ENCODE results near the gene XYLT1. TPM values are rescaled to one million over a fixed set of nuclear protein-coding genes. Genes with fewer than 3 reads are reported as not detected.

The XYLT1 gene
- total and polyA plus RNA-seq, 10 of the 15 experiments (the other 5 are each of a cell fraction or from before 2014, with no cell fraction given) = 0.88 to 14.8 (median 5.8) TPM

- TF ChIP-seq IRF4 (IDR thresholded peaks at IDR 0.05; ENCODE audit: low read depth, low read length) (no peak), ZNF217 (IDR thresholded peaks at IDR 0.05) (no peak), SUZ12 (IDR thresholded peaks at IDR 0.05; ENCODE audit: unreplicated experiment) (no peak), LARP7 (IDR thresholded peaks at IDR 0.05) (no peak), MXI1 (IDR thresholded peaks at IDR 0.05; ENCODE audit: low read depth, low read length) (no peak), MTA3 (IDR thresholded peaks at IDR 0.05; ENCODE audit: borderline replicate concordance, low read length) (no peak), GABPA (IDR thresholded peaks at IDR 0.05; ENCODE audit: low read depth) (0 out of 2 replicates have a peak, but pooled peaks have one; percentile 15), CHD2 (IDR thresholded peaks at IDR 0.05; ENCODE audit: borderline replicate concordance, low read depth, low read length) (peak; percentile 47; the same call in 1 of the 2 replicates), SP1 (IDR thresholded peaks at IDR 0.05; ENCODE audit: low read depth, low read length) (no peak), TCF12 (IDR thresholded peaks at IDR 0.05; ENCODE audit: low read depth, low read length) (no peak), ZNF592 (IDR thresholded peaks at IDR 0.05) (no peak), FOXK2 (IDR thresholded peaks at IDR 0.05) (no peak), MYB (IDR thresholded peaks at IDR 0.05; ENCODE audit: borderline replicate concordance, low read depth, low read length) (no peak), TARDBP (IDR thresholded peaks at IDR 0.05; ENCODE audit: borderline replicate concordance) (no peak), ESRRA (IDR thresholded peaks at IDR 0.05; ENCODE audit: low read length) (no peak), POU2F2 (IDR thresholded peaks at IDR 0.05; ENCODE audit: borderline replicate concordance, low read depth, low read length) (no peak), MEF2A (IDR thresholded peaks at IDR 0.05; ENCODE audit: insufficient read depth, low read depth, low read length) (no peak), POLR2AphosphoS5 (IDR thresholded peaks at IDR 0.05; ENCODE audit: low read length) (0 out of 2 replicates have a peak, but pooled peaks have one; percentile 34), KLF5 (IDR thresholded peaks at IDR 0.05; ENCODE audit: partially characterized antibody) (no peak), NKRF (conservative IDR thresholded peaks at IDR 0.05) (0 out of 2 replicates have a peak, but pooled peaks have one; percentile 8), MEF2B (IDR thresholded peaks at IDR 0.05; ENCODE audit: partially characterized antibody, poor library complexity, severe bottlenecking) (no peak), NFYA (IDR thresholded peaks at IDR 0.05; ENCODE audit: borderline replicate concordance, low read depth, low read length) (no peak), SREBF1 (IDR thresholded peaks at IDR 0.05; ENCODE audit: low read length) (no peak), ELK1 (IDR thresholded peaks at IDR 0.05; ENCODE audit: low read depth, low read length) (no peak), NR2C1 (IDR thresholded peaks at IDR 0.05) (peak; percentile 48), PML (IDR thresholded peaks at IDR 0.05; ENCODE audit: low read length) (no peak)
Observed at GRCh38 chr16:17369421-17370222, 101.1 kb downstream of the XYLT1 start (continued).

Measured in GM12878 (cell line).